GM18520 (cell line): ENCODE measurements around the gene LCE5A.
"Not testable (repeated sequence)": the region's sequence is repeated elsewhere in the genome, so short reads cannot be mapped to it uniquely, and the experiment has no call there.

Source experiments
- ATAC-seq: cut with Tn5 transposase; IDR thresholded peaks from one replicate; pipeline ENCODE4 v1.9.1; 2021; ENCODE audit not compliant: unreplicated experiment

Gene LCE5A

GRCh38 chr1:152516082-152516481 is 5.5 kb downstream of the LCE5A start:
- ATAC-seq, result no peak

DNA sequence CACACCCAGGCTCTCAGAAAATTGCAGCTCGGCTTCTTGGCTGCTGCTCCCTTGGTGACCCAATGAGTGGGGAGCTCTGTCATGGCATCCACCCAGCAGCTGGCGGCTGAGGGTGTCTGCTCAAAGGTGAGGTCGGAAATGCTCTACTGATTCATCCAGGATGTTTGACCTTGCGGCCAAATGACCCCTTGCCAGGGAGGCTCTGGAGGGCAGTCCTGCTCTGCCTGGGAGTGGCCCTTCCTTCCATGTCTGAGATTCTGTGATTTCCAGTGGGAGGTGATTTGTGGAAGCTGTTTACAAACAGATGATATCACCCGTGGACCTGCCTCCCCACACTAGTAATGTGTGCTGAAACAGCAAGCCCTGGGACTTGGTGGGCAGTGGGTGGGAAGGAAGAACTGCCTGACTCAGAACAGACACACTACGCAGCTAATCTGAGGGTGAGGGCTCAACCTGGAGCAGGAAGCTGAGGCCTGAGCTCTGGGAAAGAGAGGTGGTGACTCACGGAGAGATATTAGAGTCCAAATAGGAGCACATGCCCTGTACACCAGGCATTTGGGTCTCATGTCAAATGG is 6.7 kb downstream of the LCE5A start:
- ATAC-seq, result no peak

DNA sequence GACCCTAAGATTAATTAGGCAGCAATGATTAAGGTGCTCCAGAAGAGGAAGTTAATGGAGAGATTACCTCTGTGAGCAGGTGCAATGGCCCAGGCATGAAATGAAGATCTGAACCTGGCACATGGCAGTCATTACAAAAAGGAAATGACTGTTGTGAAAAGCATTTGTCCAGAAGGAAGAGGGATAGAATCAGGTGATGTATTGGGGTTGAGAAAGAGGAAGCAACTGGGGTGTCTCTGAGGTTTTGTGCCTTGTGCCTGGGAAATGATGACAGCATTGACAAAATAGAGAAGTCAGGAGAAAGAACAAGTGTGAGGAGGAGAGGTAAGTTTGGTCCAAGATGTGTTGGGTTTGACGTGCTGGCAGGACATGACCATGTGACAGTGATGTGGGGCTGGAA is 9.2 kb downstream of the LCE5A start:
- no peak for ATAC-seq

GRCh38 chr1:152520561-152521090 is 10.0 kb downstream of the LCE5A start:
- no peak for ATAC-seq

DNA sequence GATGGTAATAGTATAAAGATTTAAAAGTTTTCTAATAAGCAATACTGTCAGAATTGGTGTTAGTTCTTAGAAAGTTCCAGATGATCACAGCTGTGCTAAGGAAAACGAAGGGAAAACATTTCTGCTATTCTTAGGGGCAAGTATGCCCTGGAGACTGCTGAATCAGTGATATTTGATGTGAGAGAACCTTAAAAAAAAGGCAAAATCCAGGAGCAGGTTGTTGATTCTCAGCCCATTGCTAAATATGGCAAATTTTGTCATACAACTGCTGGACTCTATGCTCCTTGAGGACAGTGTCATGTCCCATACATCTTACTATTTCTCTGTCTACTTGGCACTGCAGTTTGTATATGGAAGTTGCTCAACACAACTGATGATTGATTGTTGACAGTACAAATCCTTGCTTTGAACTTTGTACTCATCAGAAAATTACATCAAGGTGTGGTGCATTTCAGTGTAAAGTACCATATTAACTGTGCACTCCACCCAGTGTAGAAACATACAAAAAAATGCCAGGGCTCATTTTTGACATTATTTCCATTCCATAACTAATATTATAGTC is 14.6 kb downstream of the LCE5A start:
- ATAC-seq, result no peak

- no peak for ATAC-seq
Measured at GRCh38 chr1:152533327-152533938, 22.8 kb downstream of the LCE5A start.

DNA sequence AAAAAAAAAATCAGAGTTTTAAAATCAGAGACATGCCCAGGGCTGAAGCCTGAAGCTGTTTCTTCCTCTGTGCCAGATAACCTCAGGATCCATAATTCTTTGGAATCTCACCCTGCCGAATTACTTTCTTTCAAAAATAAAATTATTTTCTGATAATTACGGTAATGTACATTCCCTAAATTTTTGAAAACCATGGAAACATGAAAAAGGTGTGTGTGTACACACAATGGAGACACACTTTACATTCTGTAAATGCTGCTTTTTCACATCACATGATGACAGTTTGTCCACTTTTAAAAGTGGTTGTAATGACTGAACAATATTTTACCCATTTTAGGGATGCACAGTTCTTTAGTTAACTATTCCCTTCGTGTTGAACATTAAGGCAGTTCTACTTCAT is 25.2 kb downstream of the LCE5A start:
- ATAC-seq, result no peak

- ATAC-seq, result no peak
Measured at GRCh38 chr1:152537496-152537895, 26.9 kb downstream of the LCE5A start.

DNA sequence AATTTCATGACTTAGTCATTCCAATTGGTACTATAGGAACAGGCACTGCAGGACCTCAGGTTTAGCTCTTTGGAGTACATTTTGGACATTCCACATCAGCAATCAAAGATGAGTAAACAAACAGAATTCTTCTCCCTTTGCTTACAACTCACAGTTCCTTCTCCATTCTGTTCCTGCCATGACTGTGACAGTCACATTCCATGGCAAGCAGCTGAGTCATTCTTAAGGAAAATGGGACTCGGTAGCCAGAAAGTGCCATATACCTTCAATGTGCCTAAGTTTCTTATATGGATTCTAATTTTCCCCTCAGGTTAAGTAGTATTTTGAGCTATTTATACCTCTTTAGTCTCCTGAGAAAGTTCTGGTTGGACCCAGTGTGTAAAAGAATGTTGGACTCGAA is 29.3 kb downstream of the LCE5A start:
- no peak for ATAC-seq

DNA sequence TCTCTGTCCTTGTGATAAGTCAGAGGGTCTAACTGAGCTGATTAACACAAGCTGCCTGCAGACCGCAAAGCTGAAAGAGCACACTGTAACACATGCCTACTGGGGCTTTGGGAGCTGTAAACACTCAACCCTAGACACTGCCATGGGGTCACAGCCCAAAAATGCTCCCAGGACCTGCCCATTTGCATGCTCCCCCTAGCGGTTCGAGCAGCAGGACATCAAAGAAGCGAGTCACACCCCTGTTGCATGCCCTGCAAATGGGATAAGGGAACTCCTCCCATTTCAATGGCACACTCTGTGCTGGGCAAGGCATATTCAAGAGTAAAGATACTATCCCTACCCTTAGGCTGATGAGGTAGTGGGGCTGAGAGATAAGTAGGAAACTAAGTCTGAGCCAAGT is 33.2 kb downstream of the LCE5A start:
- no peak for ATAC-seq

DNA sequence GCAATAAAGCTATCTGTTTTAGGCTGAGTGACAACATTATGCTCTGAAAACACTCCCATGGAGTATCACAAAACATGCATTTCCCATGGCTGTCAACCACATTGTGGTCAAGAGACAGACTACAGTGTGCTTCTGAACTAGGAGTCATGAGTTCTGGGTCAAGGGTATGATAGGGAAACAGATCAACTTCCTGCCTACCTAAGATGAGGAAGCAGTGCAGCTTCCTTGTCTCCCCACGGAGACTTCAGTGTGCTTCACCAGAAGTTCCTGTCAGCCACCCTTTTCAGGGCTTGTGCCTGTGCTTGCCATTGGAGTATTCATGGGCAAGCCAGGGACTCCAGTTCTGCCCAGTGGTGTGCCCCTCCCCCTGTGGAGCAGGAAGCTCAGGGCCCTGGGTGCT is 36.1 kb downstream of the LCE5A start:
- no peak for ATAC-seq

GRCh38 chr1:152548358-152548757 is 37.8 kb downstream of the LCE5A start:
- ATAC-seq, result not testable (repeated sequence)
